Measurements from ENCODE around the gene RNF10. TPM values are rescaled to one million over a fixed set of nuclear protein-coding genes. Genes with fewer than 3 reads are reported as not detected.
A peak's percentile ranks its signal among the peaks of the same experiment; 100 is the strongest.

RNF10 gene
- total and polyA plus RNA-seq, 9 of the 15 experiments (the other 6 are each of a cell fraction or from before 2014, with no cell fraction given) = 43.0 to 139 (median 80.1) TPM

DNA sequence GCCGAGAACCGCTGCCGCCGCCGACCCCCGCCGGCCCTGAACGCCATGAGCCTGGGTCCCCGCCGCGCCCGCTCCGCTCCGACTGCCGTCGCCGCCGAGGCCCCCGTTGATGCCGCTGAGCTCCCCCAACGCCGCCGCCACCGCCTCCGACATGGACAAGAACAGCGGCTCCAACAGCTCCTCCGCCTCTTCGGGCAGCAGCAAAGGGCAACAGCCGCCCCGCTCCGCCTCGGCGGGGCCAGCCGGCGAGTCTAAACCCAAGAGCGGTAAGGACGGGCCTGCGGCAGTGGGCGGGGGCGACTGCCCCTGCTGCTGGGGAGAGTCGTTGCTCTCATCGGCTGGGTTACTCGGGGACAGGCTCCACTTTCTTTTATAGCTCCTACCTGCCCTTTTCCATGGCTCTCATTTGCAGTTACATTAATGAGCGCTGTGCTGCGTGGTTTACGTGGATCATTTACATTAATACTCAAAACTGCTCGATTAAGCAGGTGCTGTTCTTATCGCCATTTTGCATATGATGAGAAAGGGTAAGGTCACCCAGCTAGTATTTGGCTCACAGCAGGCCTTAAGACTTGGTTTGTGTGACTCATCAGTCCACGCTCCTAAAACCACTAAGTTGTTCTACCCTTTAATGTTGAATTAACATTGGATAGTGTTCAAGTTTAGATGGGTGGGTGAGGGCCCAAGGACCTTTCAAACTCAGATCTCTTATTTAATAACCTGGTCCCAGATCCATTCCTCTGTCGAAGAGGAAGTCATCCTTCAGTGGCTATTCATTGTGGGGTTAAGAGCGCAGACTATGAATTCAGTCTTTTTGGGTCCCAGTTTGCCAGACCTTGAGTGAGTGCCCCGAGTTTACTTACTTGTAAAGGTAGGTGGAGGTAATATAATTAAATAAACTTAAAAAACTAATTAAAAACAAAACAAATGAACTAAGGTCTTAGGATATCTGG lies 823 bp downstream of the RNF10 start (continued):
- peak; percentile 73; the same call in 1 of the 2 replicates for TF ChIP-seq KAT7 (CRISPR knock-in tag; IDR thresholded peaks at IDR 0.05; ENCODE audit: borderline replicate concordance)
- 0 out of 2 replicates have a peak, but pooled peaks have one; percentile 10 for TF ChIP-seq NFRKB (IDR thresholded peaks at IDR 0.05; ENCODE audit: low read depth)
- TF ChIP-seq, protein P1, sequence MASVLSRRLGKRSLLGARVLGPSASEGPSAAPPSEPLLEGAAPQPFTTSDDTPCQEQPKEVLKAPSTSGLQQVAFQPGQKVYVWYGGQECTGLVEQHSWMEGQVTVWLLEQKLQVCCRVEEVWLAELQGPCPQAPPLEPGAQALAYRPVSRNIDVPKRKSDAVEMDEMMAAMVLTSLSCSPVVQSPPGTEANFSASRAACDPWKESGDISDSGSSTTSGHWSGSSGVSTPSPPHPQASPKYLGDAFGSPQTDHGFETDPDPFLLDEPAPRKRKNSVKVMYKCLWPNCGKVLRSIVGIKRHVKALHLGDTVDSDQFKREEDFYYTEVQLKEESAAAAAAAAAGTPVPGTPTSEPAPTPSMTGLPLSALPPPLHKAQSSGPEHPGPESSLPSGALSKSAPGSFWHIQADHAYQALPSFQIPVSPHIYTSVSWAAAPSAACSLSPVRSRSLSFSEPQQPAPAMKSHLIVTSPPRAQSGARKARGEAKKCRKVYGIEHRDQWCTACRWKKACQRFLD (CRISPR knock-in tag; IDR thresholded peaks at IDR 0.05) = no peak
- no peak for TF ChIP-seq ADNP (tag; IDR thresholded peaks at IDR 0.05)
- TF ChIP-seq LCOR (CRISPR knock-in tag; IDR thresholded peaks at IDR 0.05) = peak; percentile 43; the same call in 1 of the 2 replicates
- TF ChIP-seq SIX5 (IDR thresholded peaks at IDR 0.05; ENCODE audit: borderline replicate concordance in 1 of 2, insufficient read depth in 1 of 2, low read depth in 1 of 2, low read length in 2 of 2) = no peak
- 0 out of 2 replicates have a peak, but pooled peaks have one; percentile 9 for TF ChIP-seq CTBP1 (IDR thresholded peaks at IDR 0.05; ENCODE audit: borderline replicate concordance)
- TF ChIP-seq, protein P2, sequence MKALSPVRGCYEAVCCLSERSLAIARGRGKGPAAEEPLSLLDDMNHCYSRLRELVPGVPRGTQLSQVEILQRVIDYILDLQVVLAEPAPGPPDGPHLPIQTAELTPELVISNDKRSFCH (CRISPR knock-in tag; IDR thresholded peaks at IDR 0.05) = no peak
- TF ChIP-seq, protein P2 (tag; IDR thresholded peaks at IDR 0.05) = no peak
- TF ChIP-seq, protein P3, sequence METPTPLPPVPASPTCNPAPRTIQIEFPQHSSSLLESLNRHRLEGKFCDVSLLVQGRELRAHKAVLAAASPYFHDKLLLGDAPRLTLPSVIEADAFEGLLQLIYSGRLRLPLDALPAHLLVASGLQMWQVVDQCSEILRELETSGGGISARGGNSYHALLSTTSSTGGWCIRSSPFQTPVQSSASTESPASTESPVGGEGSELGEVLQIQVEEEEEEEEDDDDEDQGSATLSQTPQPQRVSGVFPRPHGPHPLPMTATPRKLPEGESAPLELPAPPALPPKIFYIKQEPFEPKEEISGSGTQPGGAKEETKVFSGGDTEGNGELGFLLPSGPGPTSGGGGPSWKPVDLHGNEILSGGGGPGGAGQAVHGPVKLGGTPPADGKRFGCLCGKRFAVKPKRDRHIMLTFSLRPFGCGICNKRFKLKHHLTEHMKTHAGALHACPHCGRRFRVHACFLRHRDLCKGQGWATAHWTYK (CRISPR knock-in tag; IDR thresholded peaks at IDR 0.05) = no peak
- TF ChIP-seq ZNF785 (CRISPR knock-in tag; IDR thresholded peaks at IDR 0.05) = no peak
- TF ChIP-seq, protein P4, sequence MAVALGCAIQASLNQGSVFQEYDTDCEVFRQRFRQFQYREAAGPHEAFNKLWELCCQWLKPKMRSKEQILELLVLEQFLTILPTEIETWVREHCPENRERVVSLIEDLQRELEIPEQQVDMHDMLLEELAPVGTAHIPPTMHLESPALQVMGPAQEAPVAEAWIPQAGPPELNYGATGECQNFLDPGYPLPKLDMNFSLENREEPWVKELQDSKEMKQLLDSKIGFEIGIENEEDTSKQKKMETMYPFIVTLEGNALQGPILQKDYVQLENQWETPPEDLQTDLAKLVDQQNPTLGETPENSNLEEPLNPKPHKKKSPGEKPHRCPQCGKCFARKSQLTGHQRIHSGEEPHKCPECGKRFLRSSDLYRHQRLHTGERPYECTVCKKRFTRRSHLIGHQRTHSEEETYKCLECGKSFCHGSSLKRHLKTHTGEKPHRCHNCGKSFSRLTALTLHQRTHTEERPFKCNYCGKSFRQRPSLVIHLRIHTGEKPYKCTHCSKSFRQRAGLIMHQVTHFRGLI (CRISPR knock-in tag; IDR thresholded peaks at IDR 0.05) = no peak
- 0 out of 2 replicates have a peak, but pooled peaks have one; percentile 17 for TF ChIP-seq ZNF766 (CRISPR knock-in tag; conservative IDR thresholded peaks at IDR 0.05)
- 0 out of 2 replicates have a peak, but pooled peaks have one; percentile 35 for TF ChIP-seq IRF2 (CRISPR knock-in tag; IDR thresholded peaks at IDR 0.05)
- no peak for TF ChIP-seq CBX2 (IDR thresholded peaks at IDR 0.05; ENCODE audit: insufficient read depth, low read length, poor library complexity, severe bottlenecking)
- TF ChIP-seq, protein P5, sequence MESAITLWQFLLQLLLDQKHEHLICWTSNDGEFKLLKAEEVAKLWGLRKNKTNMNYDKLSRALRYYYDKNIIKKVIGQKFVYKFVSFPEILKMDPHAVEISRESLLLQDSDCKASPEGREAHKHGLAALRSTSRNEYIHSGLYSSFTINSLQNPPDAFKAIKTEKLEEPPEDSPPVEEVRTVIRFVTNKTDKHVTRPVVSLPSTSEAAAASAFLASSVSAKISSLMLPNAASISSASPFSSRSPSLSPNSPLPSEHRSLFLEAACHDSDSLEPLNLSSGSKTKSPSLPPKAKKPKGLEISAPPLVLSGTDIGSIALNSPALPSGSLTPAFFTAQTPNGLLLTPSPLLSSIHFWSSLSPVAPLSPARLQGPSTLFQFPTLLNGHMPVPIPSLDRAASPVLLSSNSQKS (CRISPR knock-in tag; IDR thresholded peaks at IDR 0.05) = no peak
- TF ChIP-seq RBM39 (optimal IDR thresholded peaks at IDR 0.05; ENCODE audit: low read depth, low read length) = no peak
- TF ChIP-seq PHF21A (IDR thresholded peaks at IDR 0.05; ENCODE audit: borderline replicate concordance, low read depth) = 0 out of 2 replicates have a peak, but pooled peaks have one; percentile 40
- TF ChIP-seq SRSF1 (IDR thresholded peaks at IDR 0.05; ENCODE audit: low read depth, low read length) = no peak
- TF ChIP-seq CHD1 (IDR thresholded peaks at IDR 0.05; ENCODE audit: low read length) = peak; percentile 82
- peak; percentile 16 for TF ChIP-seq HMGN3 (IDR thresholded peaks at IDR 0.05; ENCODE audit: borderline replicate concordance, extremely low read depth, insufficient read length, low read depth, low read length)

Measured in K562 (cell line).